Measurements from ENCODE around the gene MROH8. TPM values are rescaled to one million over a fixed set of nuclear protein-coding genes. Genes with fewer than 3 reads are reported as not detected.

Gene MROH8
- polyA plus RNA-seq, 4 donors: 0.54 to 3.1 (median 0.73) TPM

DNA sequence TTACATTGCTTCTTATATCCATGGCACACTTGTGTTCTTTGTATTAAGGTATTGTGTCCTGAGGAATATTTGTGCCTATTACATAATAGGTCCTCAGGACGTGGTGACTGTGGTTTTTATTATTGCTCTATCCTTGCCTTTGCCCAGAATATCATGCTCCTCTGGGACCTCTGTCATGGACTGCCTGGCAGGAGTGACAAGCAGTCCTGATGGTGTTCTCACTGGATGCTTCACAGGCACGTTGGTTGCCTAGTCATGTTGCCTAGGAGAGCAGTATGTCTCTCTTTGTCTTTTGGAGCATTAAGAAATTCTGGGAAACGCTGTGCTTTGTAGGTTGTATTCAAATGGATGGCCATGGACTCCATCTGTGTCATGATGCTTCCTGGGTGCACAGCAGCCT is 24.7 kb upstream of the MROH8 start:
- H3K4me1 ChIP-seq (ENCODE audit: control insufficient read depth in 3 of 3, insufficient read depth in 2 of 3, low read depth in 1 of 3, low read length in 2 of 3): no peaks in the 10 kb centered on the region
- no peak overlapping the region for H3K27ac ChIP-seq (ENCODE audit: low read depth in 1 of 3, low read length in 2 of 3)
- WGBS, 3 donors: 83 to 91% (median 87%) methylated on average over 3 of the region's 3 CpGs
- H3K9me3 ChIP-seq (ENCODE audit: control insufficient read depth in 2 of 2, insufficient read depth in 1 of 2, low read depth in 1 of 2, low read length in 1 of 2): no peaks in the 10 kb centered on the region
- H3K36me3 ChIP-seq (ENCODE audit: control insufficient read depth in 3 of 3, insufficient read depth in 2 of 3, low read depth in 1 of 3, low read length in 3 of 3): peaks cover 21 to 58% (median 31%) of the 10 kb centered on the region in 3 donors
- no peaks in the 10 kb centered on the region for H3K27me3 ChIP-seq (ENCODE audit: control insufficient read depth in 3 of 3, insufficient read depth in 3 of 3, low read length in 3 of 3)
- FAIRE-seq (no peak), DNase-seq (no peak)
- no peak overlapping the region for H3K4me3 ChIP-seq (ENCODE audit: low read depth in 1 of 3, low read length in 3 of 3)

DNA sequence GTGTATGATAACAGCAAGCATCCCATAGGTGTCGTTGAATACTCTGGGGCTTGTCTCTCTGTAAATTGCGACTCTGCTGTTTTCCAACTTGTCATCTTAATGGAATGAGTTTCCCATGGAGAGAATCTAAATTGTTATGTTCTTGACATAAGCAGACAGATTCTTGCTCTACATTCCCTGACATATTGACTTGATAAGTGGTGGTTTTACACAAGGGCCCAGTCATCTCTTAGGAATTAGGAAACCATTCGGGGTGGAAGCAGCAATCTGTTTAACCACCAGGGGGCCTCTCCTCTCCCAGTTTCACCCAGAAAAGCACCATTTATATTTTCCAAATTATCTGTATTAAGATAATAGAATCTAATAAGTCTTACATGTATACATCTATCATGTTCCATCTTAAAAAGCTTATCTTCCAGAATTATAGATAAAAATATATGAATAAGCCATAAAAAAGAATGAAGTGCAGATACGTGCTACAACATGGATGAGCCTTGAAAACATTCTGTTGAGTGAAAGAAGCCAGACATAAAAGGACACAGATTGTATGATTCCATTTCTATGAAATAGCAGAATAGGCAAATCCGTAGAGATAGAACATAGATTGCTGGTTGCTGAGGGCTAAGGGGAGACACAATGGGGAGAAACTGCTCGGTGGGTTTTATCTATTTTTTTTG is 23.1 kb upstream of the MROH8 start:
- peak overlapping the region in 1 of 3 donors; percentile 15 for H3K27ac ChIP-seq (ENCODE audit: low read depth in 1 of 3, low read length in 2 of 3)
- WGBS, 3 donors: 69 to 78% (median 73%) methylated on average over 6 of the region's 6 CpGs
- no peak for FAIRE-seq

DNA sequence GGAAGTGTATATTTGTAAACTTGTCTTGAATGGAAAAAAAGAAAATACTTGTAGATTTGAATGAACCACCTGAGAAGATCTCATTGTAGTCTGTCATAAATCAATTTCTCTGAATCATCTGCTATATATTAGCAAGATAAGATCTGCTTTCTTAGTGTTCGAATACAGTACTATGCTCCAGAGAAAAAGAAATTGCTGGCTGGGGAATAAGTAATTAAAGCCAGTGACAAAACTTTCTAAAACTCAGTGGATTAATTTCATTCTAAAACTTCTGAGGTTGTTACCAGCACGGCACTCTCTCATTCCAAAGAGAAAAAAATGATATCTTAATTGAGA is 22.4 kb upstream of the MROH8 start:
- Histone ChIP-seq H3K27ac (ENCODE audit: low read depth in 1 of 3, low read length in 2 of 3) (no peak overlapping the region), H3K4me1 (ENCODE audit: control insufficient read depth in 3 of 3, insufficient read depth in 2 of 3, low read depth in 1 of 3, low read length in 2 of 3) (no peaks in the 10 kb centered on the region), H3K36me3 (ENCODE audit: control insufficient read depth in 3 of 3, insufficient read depth in 2 of 3, low read depth in 1 of 3, low read length in 3 of 3) (peaks cover 13 to 58% (median 22%) of the 10 kb centered on the region in 3 donors), H3K27me3 (ENCODE audit: control insufficient read depth in 3 of 3, insufficient read depth in 3 of 3, low read length in 3 of 3) (no peaks in the 10 kb centered on the region), H3K4me3 (ENCODE audit: low read depth in 1 of 3, low read length in 3 of 3) (no peak overlapping the region), H3K9me3 (ENCODE audit: control insufficient read depth in 2 of 2, insufficient read depth in 1 of 2, low read depth in 1 of 2, low read length in 1 of 2) (no peaks in the 10 kb centered on the region)
- DNase-seq (no peak), FAIRE-seq (no peak)
- WGBS, 3 donors: 69 to 77% (median 70%) methylated on average over 2 of the region's 2 CpGs

More for the DNA sequence above, 23.1 kb upstream of the MROH8 start:
- H3K27me3 ChIP-seq (ENCODE audit: control insufficient read depth in 3 of 3, insufficient read depth in 3 of 3, low read length in 3 of 3): no peaks in the 10 kb centered on the region
- peak; percentile 45 to 58 for DNase-seq
- H3K36me3 ChIP-seq (ENCODE audit: control insufficient read depth in 3 of 3, insufficient read depth in 2 of 3, low read depth in 1 of 3, low read length in 3 of 3): peaks cover 17 to 58% (median 24%) of the 10 kb centered on the region in 3 donors
- no peaks in the 10 kb centered on the region for H3K9me3 ChIP-seq (ENCODE audit: control insufficient read depth in 2 of 2, insufficient read depth in 1 of 2, low read depth in 1 of 2, low read length in 1 of 2)
- H3K4me1 ChIP-seq (ENCODE audit: control insufficient read depth in 3 of 3, insufficient read depth in 2 of 3, low read depth in 1 of 3, low read length in 2 of 3): no peaks in the 10 kb centered on the region
- no peak overlapping the region for H3K4me3 ChIP-seq (ENCODE audit: low read depth in 1 of 3, low read length in 3 of 3)

DNA sequence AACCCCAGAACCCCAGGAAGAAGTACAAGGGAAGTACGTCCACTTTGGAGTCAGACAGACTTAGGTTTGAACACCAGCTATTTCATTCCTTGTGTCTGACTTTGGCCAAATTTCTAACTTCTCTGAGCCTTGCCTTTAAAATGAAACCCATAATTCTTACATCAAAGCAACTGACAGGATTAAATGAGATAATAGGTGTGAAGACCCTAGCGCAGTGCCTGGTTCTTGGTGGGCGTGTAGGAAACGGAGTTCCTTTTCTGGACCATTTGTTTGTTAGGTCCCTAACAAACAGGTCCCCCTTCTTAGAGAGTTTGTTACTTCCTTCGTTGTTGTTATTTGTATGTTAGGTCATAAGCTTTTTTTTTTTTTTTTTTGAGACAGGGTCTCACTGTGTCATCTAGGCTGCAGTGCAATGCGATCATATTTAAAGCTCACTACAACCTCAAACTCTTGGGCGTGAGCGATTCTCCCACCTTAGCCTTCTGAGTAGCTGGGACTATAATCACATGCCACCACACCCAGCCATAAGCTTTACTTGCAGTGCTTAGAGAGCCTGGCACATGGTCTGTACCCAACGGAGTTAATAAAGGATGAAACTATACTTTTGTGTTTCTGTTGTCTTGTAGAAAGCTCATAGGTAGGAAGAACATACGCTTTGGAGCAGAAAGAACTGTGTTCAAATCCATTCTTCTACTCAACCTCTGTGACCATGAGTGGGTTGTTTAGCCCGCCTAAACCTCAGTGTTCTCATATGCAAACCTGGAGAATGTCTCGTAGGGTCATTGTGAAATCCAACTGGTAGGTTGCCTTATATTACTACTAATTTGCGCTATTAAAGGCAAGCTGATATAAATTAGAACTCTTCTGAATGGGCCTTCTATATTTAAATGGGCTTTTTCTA is 21.8 kb upstream of the MROH8 start:
- Histone ChIP-seq H3K4me1 (ENCODE audit: control insufficient read depth in 3 of 3, insufficient read depth in 2 of 3, low read depth in 1 of 3, low read length in 2 of 3) (no peaks in the 10 kb centered on the region), H3K4me3 (ENCODE audit: low read depth in 1 of 3, low read length in 3 of 3) (no peak overlapping the region), H3K36me3 (ENCODE audit: control insufficient read depth in 3 of 3, insufficient read depth in 2 of 3, low read depth in 1 of 3, low read length in 3 of 3) (peaks cover 13 to 61% (median 22%) of the 10 kb centered on the region in 3 donors), H3K27ac (ENCODE audit: low read depth in 1 of 3, low read length in 2 of 3) (no peak overlapping the region), H3K27me3 (ENCODE audit: control insufficient read depth in 3 of 3, insufficient read depth in 3 of 3, low read length in 3 of 3) (no peaks in the 10 kb centered on the region), H3K9me3 (ENCODE audit: control insufficient read depth in 2 of 2, insufficient read depth in 1 of 2, low read depth in 1 of 2, low read length in 1 of 2) (no peaks in the 10 kb centered on the region)
- WGBS, 3 donors: 91 to 96% (median 94%) methylated on average over 13 of the region's 13 CpGs
- DNase-seq: no peak
- no peak for FAIRE-seq

DNA sequence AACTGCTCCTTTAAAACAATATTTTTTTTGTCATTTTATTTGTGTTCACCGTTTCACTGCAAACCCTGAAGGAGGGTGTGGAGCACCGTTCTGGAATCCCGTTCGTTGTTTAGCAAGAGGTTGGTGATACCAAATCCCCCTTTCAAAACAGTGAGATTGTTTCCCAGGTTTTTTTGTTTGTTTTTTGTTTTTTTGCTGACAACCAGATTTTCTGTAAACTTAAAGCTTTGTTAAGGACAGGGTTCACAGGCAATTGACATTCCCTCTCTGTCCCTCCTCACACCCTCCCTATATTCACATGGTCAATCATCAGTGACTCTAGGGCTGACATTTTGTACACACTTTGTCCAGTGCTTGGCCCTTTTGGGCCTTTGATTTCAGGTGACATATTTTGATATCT is 21.0 kb upstream of the MROH8 start:
- H3K36me3 ChIP-seq (ENCODE audit: control insufficient read depth in 3 of 3, insufficient read depth in 2 of 3, low read depth in 1 of 3, low read length in 3 of 3): peaks cover 13 to 65% (median 20%) of the 10 kb centered on the region in 3 donors
- H3K4me1 ChIP-seq (ENCODE audit: control insufficient read depth in 3 of 3, insufficient read depth in 2 of 3, low read depth in 1 of 3, low read length in 2 of 3): no peaks in the 10 kb centered on the region
- no peaks in the 10 kb centered on the region for H3K27me3 ChIP-seq (ENCODE audit: control insufficient read depth in 3 of 3, insufficient read depth in 3 of 3, low read length in 3 of 3)
- DNase-seq (no peak), FAIRE-seq (no peak)
- no peaks in the 10 kb centered on the region for H3K9me3 ChIP-seq (ENCODE audit: control insufficient read depth in 2 of 2, insufficient read depth in 1 of 2, low read depth in 1 of 2, low read length in 1 of 2)
- WGBS, 3 donors: 88 to 91% (median 88%) methylated on average over 4 of the region's 4 CpGs
- H3K4me3 ChIP-seq (ENCODE audit: low read depth in 1 of 3, low read length in 3 of 3): no peak overlapping the region
- H3K27ac ChIP-seq (ENCODE audit: low read depth in 1 of 3, low read length in 2 of 3): no peak overlapping the region

DNA sequence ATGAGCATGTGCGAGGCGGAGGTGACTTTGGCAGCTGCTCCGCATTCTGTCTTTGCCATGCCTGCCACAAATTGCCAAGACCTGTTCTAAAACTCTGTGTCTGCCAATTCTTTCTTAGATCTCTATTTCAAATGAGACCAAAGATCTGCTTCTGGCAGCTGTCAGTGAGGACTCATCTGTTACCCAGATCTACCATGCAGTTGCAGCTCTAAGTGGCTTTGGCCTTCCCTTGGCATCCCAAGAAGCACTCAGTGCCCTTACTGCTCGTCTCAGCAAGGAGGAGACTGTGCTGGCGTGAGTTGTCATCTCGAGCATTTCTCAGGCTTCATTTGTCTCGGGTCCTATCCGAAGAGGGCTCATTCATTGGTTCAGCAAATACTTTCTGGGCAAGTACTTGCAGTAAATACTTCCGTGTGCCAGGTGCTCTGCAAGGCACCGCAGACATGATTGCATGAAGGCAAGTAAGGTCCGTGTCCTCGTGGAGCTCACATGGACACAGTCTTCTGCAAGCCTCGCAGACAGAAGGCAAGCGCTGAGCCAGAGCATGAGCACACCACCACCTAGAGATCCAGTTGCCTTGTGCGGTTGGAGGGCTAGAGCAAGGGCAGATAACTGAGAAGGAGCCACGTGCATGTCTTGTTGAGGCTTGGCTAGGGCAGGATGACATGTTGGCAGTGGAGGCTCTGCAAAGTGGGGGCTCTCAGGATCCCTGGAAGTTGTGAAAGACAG is 19.7 kb upstream of the MROH8 start:
- no peak overlapping the region for H3K4me3 ChIP-seq (ENCODE audit: low read depth in 1 of 3, low read length in 3 of 3)
- H3K27me3 ChIP-seq (ENCODE audit: control insufficient read depth in 3 of 3, insufficient read depth in 3 of 3, low read length in 3 of 3): no peaks in the 10 kb centered on the region
- peaks cover 8 to 67% (median 10%) of the 10 kb centered on the region in 3 donors for H3K36me3 ChIP-seq (ENCODE audit: control insufficient read depth in 3 of 3, insufficient read depth in 2 of 3, low read depth in 1 of 3, low read length in 3 of 3)
- H3K27ac ChIP-seq (ENCODE audit: low read depth in 1 of 3, low read length in 2 of 3): no peak overlapping the region
- 87 to 91% (median 88%) methylated on average over 16 of the region's 16 CpGs for WGBS, 3 donors
- FAIRE-seq (no peak), DNase-seq (no peak)
- H3K4me1 ChIP-seq (ENCODE audit: control insufficient read depth in 3 of 3, insufficient read depth in 2 of 3, low read depth in 1 of 3, low read length in 2 of 3): peaks cover 0 to 6% (median 0%) of the 10 kb centered on the region in 3 donors
- H3K9me3 ChIP-seq (ENCODE audit: control insufficient read depth in 2 of 2, insufficient read depth in 1 of 2, low read depth in 1 of 2, low read length in 1 of 2): no peaks in the 10 kb centered on the region

DNA sequence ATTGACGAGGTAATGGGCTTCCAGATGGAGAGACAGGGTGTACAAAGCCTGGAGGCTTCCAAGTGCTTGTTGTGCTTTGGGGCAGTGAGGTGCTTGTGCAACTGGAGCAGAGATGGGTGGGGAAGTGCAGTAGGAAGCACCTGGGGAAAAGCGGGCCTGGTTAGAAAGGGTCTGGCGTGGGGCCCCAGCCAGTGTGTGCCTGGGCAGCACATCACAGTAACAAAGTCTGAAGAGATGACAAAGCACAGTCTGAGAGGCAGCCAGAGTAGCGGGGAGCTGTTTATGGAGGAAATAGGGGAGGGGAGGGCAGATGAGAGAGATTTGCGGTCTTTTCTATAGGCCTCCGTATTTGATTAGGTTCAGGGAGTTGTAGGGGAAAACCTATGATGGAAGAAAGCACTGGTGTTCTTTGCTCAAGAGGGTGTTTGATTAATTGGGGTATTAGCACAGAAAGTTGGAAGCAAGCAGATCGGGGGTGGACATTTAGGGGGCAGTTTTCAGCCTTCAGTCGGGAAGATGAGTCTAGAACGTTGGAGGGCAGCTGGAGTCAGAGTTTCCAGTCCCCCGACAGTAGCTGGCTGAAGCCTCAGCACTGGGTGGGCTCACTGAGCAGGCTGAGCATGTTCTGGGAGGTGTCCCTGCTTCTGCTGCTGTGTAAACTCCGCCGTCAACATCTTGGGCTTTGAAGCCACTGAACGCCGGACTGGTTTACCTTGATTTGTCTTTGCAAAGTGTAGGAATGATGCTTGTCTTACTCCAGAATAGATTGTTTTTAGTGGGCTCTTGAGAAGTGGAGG is 15.5 kb upstream of the MROH8 start:
- no peaks in the 10 kb centered on the region for H3K9me3 ChIP-seq (ENCODE audit: control insufficient read depth in 2 of 2, insufficient read depth in 1 of 2, low read depth in 1 of 2, low read length in 1 of 2)
- DNase-seq (no peak), FAIRE-seq (no peak)
- peaks cover 5 to 68% (median 6%) of the 10 kb centered on the region in 3 donors for H3K36me3 ChIP-seq (ENCODE audit: control insufficient read depth in 3 of 3, insufficient read depth in 2 of 3, low read depth in 1 of 3, low read length in 3 of 3)
- peak overlapping the region in 1 of 3 donors; percentile 30 for H3K27ac ChIP-seq (ENCODE audit: low read depth in 1 of 3, low read length in 2 of 3)
- H3K4me1 ChIP-seq (ENCODE audit: control insufficient read depth in 3 of 3, insufficient read depth in 2 of 3, low read depth in 1 of 3, low read length in 2 of 3): peaks cover 0 to 6% (median 3%) of the 10 kb centered on the region in 3 donors
- 54 to 71% (median 60%) methylated on average over 14 of the region's 14 CpGs for WGBS, 3 donors
- H3K27me3 ChIP-seq (ENCODE audit: control insufficient read depth in 3 of 3, insufficient read depth in 3 of 3, low read length in 3 of 3): no peaks in the 10 kb centered on the region
- no peak overlapping the region for H3K4me3 ChIP-seq (ENCODE audit: low read depth in 1 of 3, low read length in 3 of 3)
